HUES48 (cell line): ENCODE data around the gene TNK2.
"Not testable (repeated sequence)": the region's sequence is repeated elsewhere in the genome, so short reads cannot be mapped to it uniquely, and the experiment has no call there.

ENCODE experiments used
- H3K27ac ChIP-seq: one replicate; pipeline ENCODE4 v1.7.0; 2013; ENCODE audit warnings: low read depth, low read length, inconsistent platforms
- H3K27me3 ChIP-seq: 2 replicates; pipeline ENCODE4 v1.6.1; 2013; ENCODE audit warnings: mild to moderate bottlenecking, low read length; ENCODE audit not compliant: control insufficient read depth, insufficient read depth
- H3K36me3 ChIP-seq: 2 replicates; pipeline ENCODE4 v1.6.1; 2013; ENCODE audit warnings: low read length; ENCODE audit not compliant: control insufficient read depth, insufficient read depth
- H3K4me1 ChIP-seq: 2 replicates; pipeline ENCODE4 v1.6.1; 2013; ENCODE audit warnings: mild to moderate bottlenecking, low read length; ENCODE audit not compliant: control insufficient read depth, insufficient read depth
- H3K4me3 ChIP-seq: 2 replicates; pipeline ENCODE4 v1.5.1; 2013; ENCODE audit warnings: mild to moderate bottlenecking, low read depth, low read length
- H3K9ac ChIP-seq: 2 replicates; pipeline ENCODE4 v1.6.1; 2013; ENCODE audit warnings: mild to moderate bottlenecking, low read depth, low read length, moderate library complexity
- H3K9me3 ChIP-seq: 2 replicates; pipeline ENCODE4 v1.6.1; 2013; ENCODE audit warnings: low read length; ENCODE audit not compliant: control insufficient read depth, insufficient read depth

The TNK2 gene

GRCh38 chr3:195907934-195908693 lies at the start of gene TNK2:
TSS of gene TNK2 (minus strand) at chr3:195908551. CDS start at chr3:195888588, 19,963 bp downstream.
- H3K27ac ChIP-seq = no peak within 1 kb of the TSS
- no peaks in the 10 kb centered on the region for H3K36me3 ChIP-seq
- no peak within 1 kb of the TSS for H3K9ac ChIP-seq
- H3K4me1 ChIP-seq = peaks cover 22% of the 10 kb centered on the region
- peaks cover 9% of the 10 kb centered on the region; the same call in 1 of the 2 replicates for H3K27me3 ChIP-seq
- peak within 1 kb of the TSS; percentile 70 for H3K4me3 ChIP-seq
- H3K9me3 ChIP-seq = no peaks in the 10 kb centered on the region

DNA sequence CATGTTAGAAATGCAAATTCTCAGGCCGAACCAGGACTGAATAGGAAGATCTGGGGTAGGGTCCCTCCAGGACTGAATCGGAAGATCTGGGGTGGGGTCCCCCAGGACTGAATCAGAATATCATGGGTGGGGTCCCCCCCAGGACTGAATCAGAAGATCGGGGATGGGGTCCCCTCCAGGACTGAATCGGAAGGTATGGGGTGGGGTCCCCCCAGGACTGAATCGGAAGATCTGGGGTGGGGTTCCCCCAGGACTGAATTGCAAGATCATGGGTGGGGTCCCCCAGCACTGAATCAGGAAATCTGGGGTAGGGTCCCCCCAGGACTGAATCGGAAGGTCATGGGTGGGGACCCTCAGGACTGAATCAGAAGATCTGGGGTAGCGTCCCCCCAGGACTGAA lies 48.2 kb upstream of the TNK2 start:
- H3K4me3 ChIP-seq = no peak overlapping the region
- 0 out of 2 replicates have a peak, but pooled peaks cover 4% of the 10 kb centered on the region for H3K4me1 ChIP-seq
- no peaks in the 10 kb centered on the region for H3K9me3 ChIP-seq
- no peak overlapping the region for H3K27ac ChIP-seq
- H3K27me3 ChIP-seq = no peaks in the 10 kb centered on the region
- H3K36me3 ChIP-seq = peaks cover 11% of the 10 kb centered on the region; the same call in 1 of the 2 replicates
- H3K9ac ChIP-seq = no peak overlapping the region

- Histone ChIP-seq H3K4me3 (peak overlapping the region; percentile 51; the same call in 1 of the 2 replicates), H3K36me3 (peaks cover 11% of the 10 kb centered on the region; the same call in 1 of the 2 replicates)
- not testable (repeated sequence) for H3K4me1 ChIP-seq, H3K9ac ChIP-seq, H3K27me3 ChIP-seq, H3K27ac ChIP-seq, H3K9me3 ChIP-seq
These were observed 47.1 kb upstream of the TNK2 start for GRCh38 chr3:195955416-195955841.

- H3K9ac ChIP-seq, H3K4me1 ChIP-seq, H3K9me3 ChIP-seq, H3K27me3 ChIP-seq, H3K27ac ChIP-seq: not testable (repeated sequence)
- H3K4me3 ChIP-seq = peak overlapping the region; percentile 49
- peaks cover 11% of the 10 kb centered on the region; the same call in 1 of the 2 replicates for H3K36me3 ChIP-seq
These were observed 46.4 kb upstream of the TNK2 start for GRCh38 chr3:195954752-195955119.

DNA sequence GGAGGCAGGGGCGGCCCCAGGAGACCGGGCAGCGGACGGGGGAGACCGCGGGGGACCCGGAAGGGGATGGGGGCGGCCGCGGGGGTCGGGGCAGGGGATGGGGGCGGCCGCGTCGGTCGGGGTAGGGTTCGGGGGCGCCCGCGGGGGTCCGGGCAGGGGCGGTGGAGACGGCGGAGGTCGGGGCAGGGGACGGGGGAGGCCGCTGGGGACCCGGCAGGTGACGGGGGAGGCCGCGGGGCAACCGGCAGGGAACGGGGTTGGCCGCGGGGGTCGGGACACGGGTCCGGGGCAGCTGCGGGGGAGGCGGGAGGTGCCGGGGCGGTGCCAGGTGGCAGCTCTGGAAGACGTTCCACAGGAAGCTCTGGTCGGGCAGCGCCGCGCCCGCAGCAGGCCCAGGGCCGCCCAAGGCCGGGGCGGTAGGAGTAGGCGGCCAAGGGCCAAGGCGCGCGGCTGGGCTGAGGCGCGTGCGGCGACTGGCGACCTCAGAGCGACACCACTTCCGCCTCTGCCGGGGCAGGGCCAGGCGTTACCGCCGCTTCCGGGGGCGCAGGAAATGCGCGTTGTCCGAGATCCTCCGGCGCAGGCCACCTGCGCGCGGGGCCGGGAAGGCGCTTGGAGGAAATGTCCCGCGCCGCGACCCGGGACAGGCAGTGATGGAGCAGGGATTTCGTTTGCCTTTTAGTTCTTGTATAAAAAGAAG lies 45.9 kb upstream of the TNK2 start:
- H3K9me3 ChIP-seq, H3K9ac ChIP-seq, H3K4me1 ChIP-seq, H3K36me3 ChIP-seq, H3K27me3 ChIP-seq, H3K27ac ChIP-seq: not testable (repeated sequence)
- peak overlapping the region; percentile 49 for H3K4me3 ChIP-seq

- not testable (repeated sequence) for H3K36me3 ChIP-seq, H3K9ac ChIP-seq, H3K27ac ChIP-seq, H3K9me3 ChIP-seq, H3K4me1 ChIP-seq, H3K27me3 ChIP-seq, H3K4me3 ChIP-seq
These were observed 44.2 kb upstream of the TNK2 start for GRCh38 chr3:195952590-195952989.

DNA sequence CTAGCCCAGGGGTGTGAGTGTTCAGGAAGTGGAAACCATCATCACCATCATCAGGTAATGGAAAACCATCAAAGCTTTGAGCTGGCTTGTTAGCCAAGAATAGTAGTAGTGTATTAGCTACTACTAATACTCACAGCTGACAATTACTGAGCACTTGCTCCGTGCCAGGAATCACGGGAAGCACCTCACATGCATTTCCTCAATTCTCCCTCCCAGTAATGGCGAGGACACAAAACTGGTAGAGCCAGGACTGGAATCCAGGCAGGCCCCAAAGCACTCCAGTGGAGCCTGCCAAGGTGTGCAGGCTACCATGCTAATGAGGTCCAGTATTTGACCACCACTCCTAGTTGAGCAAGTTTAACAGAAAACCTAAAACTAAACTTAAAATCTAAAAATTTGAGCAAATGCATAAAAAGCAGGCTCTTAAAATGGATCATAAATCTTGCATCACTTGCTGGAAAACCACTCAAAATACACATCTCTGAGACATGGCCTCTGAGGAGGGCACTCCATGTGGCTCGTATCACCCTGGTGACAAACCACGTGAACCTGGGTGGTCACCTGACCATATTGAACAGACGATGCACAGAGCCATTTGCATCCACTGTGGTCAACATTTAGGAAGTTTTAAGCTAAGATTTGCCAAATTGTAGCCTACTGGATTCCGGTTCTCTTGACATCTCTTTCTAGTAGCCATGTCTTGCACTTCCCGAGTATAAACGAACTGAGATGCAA lies 43.3 kb upstream of the TNK2 start:
- H3K9ac ChIP-seq, H3K9me3 ChIP-seq, H3K4me3 ChIP-seq, H3K27me3 ChIP-seq, H3K27ac ChIP-seq, H3K4me1 ChIP-seq, H3K36me3 ChIP-seq: not testable (repeated sequence)

DNA sequence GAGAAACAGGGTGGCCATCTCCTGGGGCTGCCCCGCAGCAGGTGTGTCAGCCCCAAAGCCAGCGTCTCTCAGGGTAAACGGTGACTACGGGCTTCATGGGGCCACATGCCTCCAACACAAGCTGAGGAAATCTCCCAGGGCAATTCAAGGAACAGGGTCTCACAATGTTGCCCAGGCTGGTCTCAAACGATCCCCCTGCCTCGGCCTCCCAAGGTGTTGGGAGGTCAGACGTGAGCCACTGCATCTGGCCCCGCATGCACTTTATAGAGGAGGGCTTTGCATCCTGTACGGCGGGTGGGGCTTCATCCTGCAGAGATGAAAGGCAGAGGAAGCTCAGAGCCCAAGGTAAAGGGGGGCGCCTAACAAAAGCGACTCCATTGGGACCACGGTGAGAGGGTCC lies 42.4 kb upstream of the TNK2 start:
- H3K27me3 ChIP-seq, H3K4me1 ChIP-seq, H3K9ac ChIP-seq, H3K4me3 ChIP-seq, H3K36me3 ChIP-seq, H3K27ac ChIP-seq, H3K9me3 ChIP-seq: not testable (repeated sequence)

DNA sequence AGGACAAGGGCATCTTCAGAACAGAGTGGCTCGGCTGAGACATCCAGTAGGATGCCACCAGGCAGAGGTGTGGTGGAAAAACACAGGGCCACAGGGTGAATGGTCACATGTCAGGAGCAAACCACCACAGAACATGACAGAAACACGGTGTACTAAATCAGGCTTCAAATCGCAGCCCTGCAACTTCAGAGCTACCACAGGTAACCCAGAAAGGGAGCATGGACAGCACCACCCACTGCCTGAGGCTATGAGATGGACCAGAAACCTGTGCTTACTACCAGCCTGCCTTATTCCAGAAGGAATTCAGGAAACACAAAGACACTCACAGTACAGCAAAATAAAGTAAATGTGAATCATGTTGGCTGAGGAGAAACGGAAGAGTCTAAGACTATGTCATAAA lies 41.8 kb upstream of the TNK2 start:
- not testable (repeated sequence) for H3K9ac ChIP-seq, H3K4me3 ChIP-seq, H3K4me1 ChIP-seq, H3K27ac ChIP-seq, H3K36me3 ChIP-seq, H3K27me3 ChIP-seq, H3K9me3 ChIP-seq

GRCh38 chr3:195946910-195947699 lies 38.8 kb upstream of the TNK2 start:
- not testable (repeated sequence) for H3K4me3 ChIP-seq, H3K36me3 ChIP-seq, H3K27me3 ChIP-seq, H3K9ac ChIP-seq, H3K27ac ChIP-seq, H3K4me1 ChIP-seq
- H3K9me3 ChIP-seq = peaks cover 17% of the 10 kb centered on the region
